Mesothelial cell of epicardium (in vitro differentiated cells): Measurements from ENCODE around the gene NTSR1. TPM values are rescaled to one million over a fixed set of nuclear protein-coding genes. Genes with fewer than 3 reads are reported as not detected.

Experiments used
- DNase-seq, 2 experiments: peaks; one replicate each; pipeline ENCODE4 v3.0.0; 2021; ENCODE audit warnings: low spot score in 2 of 2; ENCODE audit not compliant: unreplicated experiment in 2 of 2
- H3K27ac Mint-ChIP-seq: 2 replicates; pipeline ENCODE4 v1.8.0; 2021; ENCODE audit warnings: mixed read lengths
- H3K27me3 Mint-ChIP-seq: 2 replicates; pipeline ENCODE4 v1.8.0; 2021; ENCODE audit warnings: low read depth, mixed read lengths
- H3K36me3 Mint-ChIP-seq: 2 replicates; pipeline ENCODE4 v1.8.0; 2021; ENCODE audit warnings: mixed read lengths
- H3K4me1 Mint-ChIP-seq: 2 replicates; pipeline ENCODE4 v1.8.0; 2021; ENCODE audit warnings: mixed read lengths
- H3K4me3 Mint-ChIP-seq: 2 replicates; pipeline ENCODE4 v1.8.0; 2021; ENCODE audit warnings: mild to moderate bottlenecking, moderate library complexity, mixed read lengths
- H3K9me3 Mint-ChIP-seq: 2 replicates; pipeline ENCODE4 v1.8.0; 2021; ENCODE audit warnings: mixed read lengths
- CTCF ChIP-seq: fragments of 200-600 bp; sonication (generic); IDR thresholded peaks from one replicate; pipeline ENCODE4 v1.5.0; 2021; ENCODE audit warnings: antibody characterized with exemption; ENCODE audit not compliant: unreplicated experiment
- total RNA-seq: library from RNA; stranded (reverse); gene quantifications from 3 replicates; pipeline ENCODE4 v1.2.1, GENCODE V29; 2021

The NTSR1 gene
- total RNA-seq, 1 donor from 2014 or later, result 0.36 TPM

- no peaks in the 10 kb centered on the region for H3K36me3 Mint-ChIP-seq
- H3K4me1 Mint-ChIP-seq, result peaks cover 15% of the 10 kb centered on the region
- peaks cover 28% of the 10 kb centered on the region for H3K27me3 Mint-ChIP-seq
- H3K9me3 Mint-ChIP-seq, result peaks cover 7% of the 10 kb centered on the region
- no peak overlapping the region for H3K27ac Mint-ChIP-seq
- TF ChIP-seq CTCF, result no peak
- H3K4me3 Mint-ChIP-seq, result no peak overlapping the region
- DNase-seq, result no peak
These were observed 25.7 kb downstream of the NTSR1 start for GRCh38 chr20:62734326-62734725.

GRCh38 chr20:62734881-62735280 is 26.2 kb downstream of the NTSR1 start:
- H3K27me3 Mint-ChIP-seq, result peaks cover 28% of the 10 kb centered on the region
- H3K4me3 Mint-ChIP-seq, result no peak overlapping the region
- peaks cover 15% of the 10 kb centered on the region for H3K4me1 Mint-ChIP-seq
- H3K27ac Mint-ChIP-seq, result no peak overlapping the region
- TF ChIP-seq CTCF, result no peak
- peaks cover 7% of the 10 kb centered on the region for H3K9me3 Mint-ChIP-seq
- peak in 1 of 2 experiments; percentile 8 for DNase-seq
- no peaks in the 10 kb centered on the region for H3K36me3 Mint-ChIP-seq

- H3K27ac Mint-ChIP-seq, result no peak overlapping the region
- no peak for DNase-seq
- H3K4me3 Mint-ChIP-seq, result no peak overlapping the region
These were observed 26.7 kb downstream of the NTSR1 start for GRCh38 chr20:62735331-62735821.

GRCh38 chr20:62736026-62736406 is 27.4 kb downstream of the NTSR1 start:
- Mint-ChIP-seq H3K27me3 (peaks cover 22% of the 10 kb centered on the region), H3K9me3 (no peaks in the 10 kb centered on the region), H3K36me3 (no peaks in the 10 kb centered on the region), H3K4me1 (peaks cover 21% of the 10 kb centered on the region), H3K27ac (no peak overlapping the region), H3K4me3 (no peak overlapping the region)
- no peak for DNase-seq
- no peak for TF ChIP-seq CTCF

More at GRCh38 chr20:62735331-62735821, 26.7 kb downstream of the NTSR1 start:
- Mint-ChIP-seq H3K9me3 (peaks cover 5% of the 10 kb centered on the region), H3K4me1 (peaks cover 20% of the 10 kb centered on the region), H3K27me3 (peaks cover 28% of the 10 kb centered on the region), H3K36me3 (no peaks in the 10 kb centered on the region)
- no peak for TF ChIP-seq CTCF

- H3K9me3 Mint-ChIP-seq, result no peaks in the 10 kb centered on the region
- H3K4me3 Mint-ChIP-seq, result no peak overlapping the region
- H3K36me3 Mint-ChIP-seq, result no peaks in the 10 kb centered on the region
- no peak for TF ChIP-seq CTCF
- peaks cover 24% of the 10 kb centered on the region for H3K27me3 Mint-ChIP-seq
- no peak for DNase-seq
- H3K4me1 Mint-ChIP-seq, result peaks cover 21% of the 10 kb centered on the region
- H3K27ac Mint-ChIP-seq, result no peak overlapping the region
These were observed 27.9 kb downstream of the NTSR1 start for GRCh38 chr20:62736407-62737071.
